ENCODE measurements around the gene SPSB4. TPM values are rescaled to one million over a fixed set of nuclear protein-coding genes. Genes with fewer than 3 reads are reported as not detected.

SPSB4 gene
- total and polyA plus RNA-seq, 2 donors (not counting 3 experiments of a cell fraction or from before 2014, with no cell fraction given), result 0.06 to 0.22 TPM

DNA sequence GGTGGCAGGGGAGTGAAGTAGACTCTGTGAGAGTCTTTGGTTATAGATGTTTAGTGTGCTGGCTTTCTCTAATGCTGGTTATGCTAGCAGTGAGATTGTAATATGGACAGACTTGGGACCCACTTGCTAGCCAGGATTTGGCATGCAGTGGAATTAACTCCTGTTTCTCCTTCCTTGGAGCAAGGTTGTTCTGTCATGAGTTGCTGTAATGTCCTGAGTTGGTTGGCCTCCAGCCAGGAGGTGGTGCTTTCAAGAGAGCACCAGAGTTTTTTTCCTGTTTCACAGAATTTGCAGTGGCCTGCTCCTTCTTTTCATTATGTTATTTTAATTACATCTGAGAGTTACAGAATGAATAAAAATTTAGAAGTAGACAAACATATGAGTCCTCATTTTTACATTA, 92.4 kb downstream of the SPSB4 start:
- ChIA-PET CTCF (interaction anchor here (1.1 kb wide), 1 partner anchor 57 kb away, joined by 3 read pairs; no protein-coding TSS in a partner anchor), POLR2A (no interaction called here)
- dilution Hi-C loops (cut with MboI; ENCODE audit: extremely low pct_ligation_motif_present, low sequenced_read_pairs) (no loop called here), intact Hi-C loops (cut with micrococcal nuclease) (no loop called here)
- TF ChIP-seq GATA2 (IDR thresholded peaks at IDR 0.05; ENCODE audit: insufficient read depth, insufficient read length, low read depth, low read length) (no peak), POLR2AphosphoS5 (IDR thresholded peaks at IDR 0.05; ENCODE audit: insufficient read depth, low read depth, low read length) (no peak), EZH2 (IDR thresholded peaks at IDR 0.05; ENCODE audit: borderline replicate concordance, low read depth, low read length, severe bottlenecking) (no peak), FOS (IDR thresholded peaks at IDR 0.05; ENCODE audit: borderline replicate concordance, insufficient read depth, low read length) (no peak), POLR2A (IDR thresholded peaks at IDR 0.05; ENCODE audit: low read depth, low read length) (no peak), JUN (IDR thresholded peaks at IDR 0.05; ENCODE audit: borderline replicate concordance, insufficient read depth, insufficient read length, low read depth) (no peak), MYC (IDR thresholded peaks at IDR 0.05; ENCODE audit: low read depth, low read length) (no peak)
- TF ChIP-seq, protein P1, sequence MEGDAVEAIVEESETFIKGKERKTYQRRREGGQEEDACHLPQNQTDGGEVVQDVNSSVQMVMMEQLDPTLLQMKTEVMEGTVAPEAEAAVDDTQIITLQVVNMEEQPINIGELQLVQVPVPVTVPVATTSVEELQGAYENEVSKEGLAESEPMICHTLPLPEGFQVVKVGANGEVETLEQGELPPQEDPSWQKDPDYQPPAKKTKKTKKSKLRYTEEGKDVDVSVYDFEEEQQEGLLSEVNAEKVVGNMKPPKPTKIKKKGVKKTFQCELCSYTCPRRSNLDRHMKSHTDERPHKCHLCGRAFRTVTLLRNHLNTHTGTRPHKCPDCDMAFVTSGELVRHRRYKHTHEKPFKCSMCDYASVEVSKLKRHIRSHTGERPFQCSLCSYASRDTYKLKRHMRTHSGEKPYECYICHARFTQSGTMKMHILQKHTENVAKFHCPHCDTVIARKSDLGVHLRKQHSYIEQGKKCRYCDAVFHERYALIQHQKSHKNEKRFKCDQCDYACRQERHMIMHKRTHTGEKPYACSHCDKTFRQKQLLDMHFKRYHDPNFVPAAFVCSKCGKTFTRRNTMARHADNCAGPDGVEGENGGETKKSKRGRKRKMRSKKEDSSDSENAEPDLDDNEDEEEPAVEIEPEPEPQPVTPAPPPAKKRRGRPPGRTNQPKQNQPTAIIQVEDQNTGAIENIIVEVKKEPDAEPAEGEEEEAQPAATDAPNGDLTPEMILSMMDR (IDR thresholded peaks at IDR 0.05; ENCODE audit: extremely low read depth in 1 of 2, insufficient read depth in 1 of 2, low read depth in 1 of 2, low read length in 2 of 2), result no peak
- TF ChIP-seq, protein P2, sequence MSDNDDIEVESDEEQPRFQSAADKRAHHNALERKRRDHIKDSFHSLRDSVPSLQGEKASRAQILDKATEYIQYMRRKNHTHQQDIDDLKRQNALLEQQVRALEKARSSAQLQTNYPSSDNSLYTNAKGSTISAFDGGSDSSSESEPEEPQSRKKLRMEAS (IDR thresholded peaks at IDR 0.05; ENCODE audit: insufficient read depth, insufficient read length), result no peak
- H3K4me1 ChIP-seq (ENCODE audit: control insufficient read depth, extremely low read depth, insufficient read depth, low read length), result no peaks in the 10 kb centered on the region
- no peaks in the 10 kb centered on the region for H3K36me3 ChIP-seq (ENCODE audit: control insufficient read depth in 2 of 2, extremely low read depth in 1 of 2, insufficient read depth in 2 of 2, low read length in 2 of 2)
- H3K9ac ChIP-seq (replicated peaks; ENCODE audit: extremely low read depth, insufficient read depth, low read length), result no peak overlapping the region
- no peaks in the 10 kb centered on the region for H3K9me1 ChIP-seq (replicated peaks; ENCODE audit: control insufficient read depth, extremely low read depth, insufficient read depth, low read length)
- no peak overlapping the region for H2AFZ ChIP-seq (ENCODE audit: low read depth, low read length)
- no peaks in the 10 kb centered on the region for H3K27me3 ChIP-seq (ENCODE audit: control insufficient read depth in 2 of 2, insufficient read depth in 2 of 2, low read length in 2 of 2)
- H3K79me2 ChIP-seq (ENCODE audit: control insufficient read depth, insufficient read depth, low read length), result no peaks in the 10 kb centered on the region
- H4K20me1 ChIP-seq (replicated peaks; ENCODE audit: control insufficient read depth, extremely low read depth, insufficient read depth, low read length), result no peaks in the 10 kb centered on the region
- BruUV-seq (replicated peaks), result no TSS peak
- no peak for DNase-seq (ENCODE audit: low read depth, low spot score)
- no peak overlapping the region for H3K4me3 ChIP-seq (replicated peaks in 1 of 3; ENCODE audit: insufficient read depth in 1 of 3, low read depth in 1 of 3, low read length in 3 of 3)
- no peak overlapping the region for H3K27ac ChIP-seq (ENCODE audit: insufficient read depth, low read depth, low read length)
- H3K4me2 ChIP-seq (ENCODE audit: insufficient read depth, low read length), result no peak overlapping the region
- no peak for FAIRE-seq
- H3K9me3 ChIP-seq (replicated peaks; ENCODE audit: control insufficient read depth, insufficient read depth, low read length), result no peaks in the 10 kb centered on the region
